Keratinocyte (primary cell): ENCODE measurements around the gene LIN7A. TPM values are rescaled to one million over a fixed set of nuclear protein-coding genes. Genes with fewer than 3 reads are reported as not detected.

Experiments used
- DNase-seq: peaks from one replicate; pipeline ENCODE4 v3.0.0-alpha.2; 2011; ENCODE audit warnings: low read depth, missing footprints, low spot score
- FAIRE-seq: peaks from 2 replicates; lab custom pipeline; 2011; peaks lifted over from hg19 to GRCh38; lab: Jason Lieb, UNC
- H2AFZ ChIP-seq: 2 replicates; pipeline ENCODE4 v1.6.0; 2012; ENCODE audit warnings: low read length, control low read depth, inconsistent platforms; ENCODE audit not compliant: control insufficient read depth
- H3K27ac ChIP-seq: 2 replicates; pipeline ENCODE4 v1.5.1; 2011; ENCODE audit warnings: low read length; ENCODE audit not compliant: control insufficient read depth, insufficient read depth
- H3K27me3 ChIP-seq: 3 replicates; pipeline ENCODE4 v1.6.0; 2011; ENCODE audit warnings: low read length; ENCODE audit not compliant: control insufficient read depth, insufficient read depth; ENCODE audit errors: extremely low read depth
- H3K36me3 ChIP-seq, 2 experiments: 2 replicates in 1 of 2; 3 replicates in 1 of 2; pipeline ENCODE4 v1.5.1; 2011; ENCODE audit warnings: low read length in 2 of 2, mild to moderate bottlenecking in 1 of 2; ENCODE audit not compliant: control insufficient read depth in 2 of 2, insufficient read depth in 2 of 2; ENCODE audit errors: extremely low read depth in 1 of 2
- H3K4me1 ChIP-seq: 3 replicates; pipeline ENCODE4 v1.5.1; 2011; ENCODE audit warnings: low read length; ENCODE audit not compliant: control insufficient read depth, insufficient read depth; ENCODE audit errors: extremely low read depth
- H3K4me2 ChIP-seq: 3 replicates; pipeline ENCODE4 v1.6.0; 2011; ENCODE audit warnings: low read depth, low read length; ENCODE audit not compliant: control insufficient read depth, insufficient read depth; ENCODE audit errors: extremely low read depth
- H3K4me3 ChIP-seq, 3 experiments: fragments of 200-600 bp in 1 of 3; sonication (generic) in 1 of 3; 2 replicates in 2 of 3; 3 replicates in 1 of 3; pipeline ENCODE4 v1.5.1; 2011 to 2016; ENCODE audit warnings: low read length in 3 of 3, mild to moderate bottlenecking in 3 of 3, control low read depth in 2 of 3, inconsistent platforms in 1 of 3, low read depth in 1 of 3, mixed read lengths in 1 of 3, mixed run types in 1 of 3, moderate library complexity in 1 of 3; ENCODE audit not compliant: control insufficient read depth in 2 of 3, insufficient read depth in 2 of 3; ENCODE audit errors: extremely low read depth in 1 of 3
- H3K79me2 ChIP-seq: 2 replicates; pipeline ENCODE4 v1.6.0; 2012; ENCODE audit warnings: low read length; ENCODE audit not compliant: control insufficient read depth, insufficient read depth
- H3K9ac ChIP-seq: 3 replicates; pipeline ENCODE4 v1.6.0; 2011; ENCODE audit warnings: low read length; ENCODE audit not compliant: control insufficient read depth, insufficient read depth; ENCODE audit errors: extremely low read depth
- H3K9me1 ChIP-seq: 3 replicates; pipeline ENCODE4 v1.6.0; 2011; ENCODE audit warnings: low read length; ENCODE audit not compliant: control insufficient read depth, insufficient read depth; ENCODE audit errors: extremely low read depth
- H3K9me3 ChIP-seq: 2 replicates; pipeline ENCODE4 v1.5.1; 2012; ENCODE audit warnings: low read depth, low read length; ENCODE audit not compliant: control insufficient read depth
- H4K20me1 ChIP-seq: 3 replicates; pipeline ENCODE4 v1.6.0; 2011; ENCODE audit warnings: low read length; ENCODE audit not compliant: control insufficient read depth, insufficient read depth; ENCODE audit errors: extremely low read depth
- EZH2 ChIP-seq: IDR thresholded peaks from one replicate; pipeline ENCODE4 v1.6.1; 2012; ENCODE audit warnings: inconsistent platforms, mild to moderate bottlenecking, low read length, moderate library complexity
- dilution Hi-C: fragments of 300-500 bp; cut with MboI; formaldehyde crosslinking; loops from one replicate; pipeline ENCODE4 v1.7.0; 2020; ENCODE audit warnings: low sequenced_read_pairs; ENCODE audit not compliant: extremely low pct_ligation_motif_present
- polyA plus RNA-seq, 5 experiments: library from polyadenylated mRNA; depleted of rRNA in 3 of 5; stranded (reverse) in 3 of 5; stranded (forward) in 1 of 5; unstranded in 1 of 5; fragments of >200 nt; gene quantifications; 1 replicate in 1 of 5; 2 replicates in 3 of 5; 3 replicates in 1 of 5; pipeline versions ENCODE4 v1.2.1 to v1.2.3, GENCODE V29; 2011 to 2012; ENCODE audit warnings: missing spikeins in 2 of 5, low read depth in 1 of 5, low replicate concordance in 1 of 5
- small RNA-seq, 3 experiments: library from RNA; depleted of rRNA; stranded (forward); fragments of <200 nt; gene quantifications; one replicate each; pipeline ENCODE3, GENCODE V24; 2012; ENCODE audit warnings: low read depth in 3 of 3, low replicate concordance in 1 of 3; ENCODE audit not compliant: insufficient read length in 3 of 3
- TF ChIP-seq, protein P1 (sequence below), 3 experiments: IDR thresholded peaks in 1 of 3; conservative IDR thresholded peaks in 1 of 3; optimal IDR thresholded peaks in 1 of 3; 2 replicates in 2 of 3; 3 replicates in 1 of 3; pipeline versions ENCODE3 to v1.5.1; 2011; ENCODE audit warnings: low read length in 3 of 3, mild to moderate bottlenecking in 3 of 3, moderate library complexity in 2 of 3, control low read depth in 1 of 3, inconsistent platforms in 1 of 3; ENCODE audit not compliant: insufficient read depth in 2 of 3; ENCODE audit errors: extremely low read depth in 1 of 3

LIN7A gene
- polyA plus RNA-seq, 1 donor (not counting 4 experiments of a cell fraction or from before 2014, with no cell fraction given): not detected

DNA sequence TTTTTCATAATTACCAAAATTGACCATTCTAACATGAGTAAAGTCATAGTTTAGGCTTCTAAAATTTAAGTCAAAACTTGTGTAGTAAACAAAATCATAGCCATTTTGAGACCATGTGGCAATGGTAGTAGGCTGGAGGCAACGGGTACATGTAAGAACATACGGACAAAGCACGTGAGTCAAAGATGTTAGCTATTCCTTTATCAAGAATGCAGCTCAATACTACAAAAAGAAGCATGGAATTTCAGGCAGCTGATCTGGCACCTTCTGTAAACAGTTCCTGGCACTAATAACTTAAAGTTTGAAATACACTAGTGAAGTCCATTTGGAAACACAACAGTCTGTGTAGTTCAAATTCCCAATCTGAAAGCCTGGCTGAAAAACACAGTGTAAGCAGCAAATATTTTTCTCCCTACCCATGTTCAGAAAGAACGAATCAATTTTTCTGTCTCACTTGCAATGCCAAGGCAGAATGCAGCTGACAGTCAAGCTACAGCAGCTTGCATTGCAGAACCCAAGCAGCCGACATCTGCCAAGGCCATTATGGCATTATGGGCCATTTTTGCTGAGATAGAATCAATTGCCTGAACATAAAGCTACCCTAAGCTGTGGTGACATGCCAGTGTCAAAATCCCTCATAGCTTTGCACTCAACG is 191.8 kb downstream of the LIN7A start:
- Histone ChIP-seq H3K9me3 (no peaks in the 10 kb centered on the region), H3K36me3 (no peaks in the 10 kb centered on the region), H3K27ac (no peak overlapping the region), H4K20me1 (no peaks in the 10 kb centered on the region), H3K9ac (no peak overlapping the region), H3K4me1 (no peaks in the 10 kb centered on the region), H3K27me3 (no peaks in the 10 kb centered on the region), H3K9me1 (no peaks in the 10 kb centered on the region), H3K4me3 (no peak overlapping the region), H3K4me2 (no peak overlapping the region), H2AFZ (no peak overlapping the region), H3K79me2 (no peaks in the 10 kb centered on the region)
- TF ChIP-seq, protein P1, sequence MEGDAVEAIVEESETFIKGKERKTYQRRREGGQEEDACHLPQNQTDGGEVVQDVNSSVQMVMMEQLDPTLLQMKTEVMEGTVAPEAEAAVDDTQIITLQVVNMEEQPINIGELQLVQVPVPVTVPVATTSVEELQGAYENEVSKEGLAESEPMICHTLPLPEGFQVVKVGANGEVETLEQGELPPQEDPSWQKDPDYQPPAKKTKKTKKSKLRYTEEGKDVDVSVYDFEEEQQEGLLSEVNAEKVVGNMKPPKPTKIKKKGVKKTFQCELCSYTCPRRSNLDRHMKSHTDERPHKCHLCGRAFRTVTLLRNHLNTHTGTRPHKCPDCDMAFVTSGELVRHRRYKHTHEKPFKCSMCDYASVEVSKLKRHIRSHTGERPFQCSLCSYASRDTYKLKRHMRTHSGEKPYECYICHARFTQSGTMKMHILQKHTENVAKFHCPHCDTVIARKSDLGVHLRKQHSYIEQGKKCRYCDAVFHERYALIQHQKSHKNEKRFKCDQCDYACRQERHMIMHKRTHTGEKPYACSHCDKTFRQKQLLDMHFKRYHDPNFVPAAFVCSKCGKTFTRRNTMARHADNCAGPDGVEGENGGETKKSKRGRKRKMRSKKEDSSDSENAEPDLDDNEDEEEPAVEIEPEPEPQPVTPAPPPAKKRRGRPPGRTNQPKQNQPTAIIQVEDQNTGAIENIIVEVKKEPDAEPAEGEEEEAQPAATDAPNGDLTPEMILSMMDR (optimal IDR thresholded peaks at IDR 0.05 in 1 of 3, IDR thresholded peaks at IDR 0.05 in 1 of 3, conservative IDR thresholded peaks at IDR 0.05 in 1 of 3; ENCODE audit: extremely low read depth in 1 of 3, insufficient read depth in 2 of 3, low read length in 3 of 3): no peak
- no peak for TF ChIP-seq EZH2
- FAIRE-seq (no peak), DNase-seq (no peak)
- dilution Hi-C loops: no loop called here

Small RNA genes within 50 kb of the gene (small RNA-seq; reads per million reads assigned to genes)
- gene MIR617 (0 reads per million in 3 experiments), gene MIR618 (0 reads per million in 3 experiments)

Other genes with a start within 250 kb of the LIN7A start
- not detected in 3 replicates for gene MYF6, start 230.3 kb downstream of the LIN7A start, polyA plus RNA-seq
- gene MYF5, start 221.0 kb downstream of the LIN7A start, polyA plus RNA-seq: not detected in 3 replicates
- 0.08 to 0.30 TPM (median 0.17 TPM) in 3 replicates for gene ACSS3, start 140.1 kb upstream of the LIN7A start, polyA plus RNA-seq